HTR-8/SVneo (cell line): ENCODE data around the gene ADAMTSL3.
A peak's percentile ranks its signal among the peaks of the same experiment; 100 is the strongest.

ENCODE experiments used
- DNase-seq: peaks from one replicate; pipeline ENCODE4 v3.0.0; 2011; ENCODE audit warnings: low spot score, mixed read lengths; ENCODE audit not compliant: insufficient read length
- FAIRE-seq: peaks from 2 replicates; lab custom pipeline; 2011; peaks lifted over from hg19 to GRCh38; lab: Jason Lieb, UNC

Gene ADAMTSL3

GRCh38 chr15:83904107-83905040, 250.5 kb downstream of the ADAMTSL3 start:
- FAIRE-seq (no peak), DNase-seq (peak; percentile 17)

GRCh38 chr15:83905556-83906273, 251.8 kb downstream of the ADAMTSL3 start:
- FAIRE-seq (no peak), DNase-seq (no peak)

GRCh38 chr15:83911345-83911744, 257.4 kb downstream of the ADAMTSL3 start:
- DNase-seq (no peak), FAIRE-seq (no peak)

- FAIRE-seq (no peak), DNase-seq (no peak)
These were observed 258.4 kb downstream of the ADAMTSL3 start for GRCh38 chr15:83912343-83912742.

GRCh38 chr15:83913034-83913632, 259.2 kb downstream of the ADAMTSL3 start:
- DNase-seq (no peak), FAIRE-seq (no peak)

- no peak for DNase-seq
- FAIRE-seq, result no peak
These were observed 261.0 kb downstream of the ADAMTSL3 start for GRCh38 chr15:83914906-83915305.

GRCh38 chr15:83917432-83917831, 263.5 kb downstream of the ADAMTSL3 start:
- no peak for FAIRE-seq
- no peak for DNase-seq

- FAIRE-seq, result no peak
- DNase-seq, result no peak
These were observed 264.1 kb downstream of the ADAMTSL3 start for GRCh38 chr15:83918011-83918410.

- no peak for DNase-seq
- FAIRE-seq, result no peak
These were observed 265.5 kb downstream of the ADAMTSL3 start for GRCh38 chr15:83919319-83919830.

GRCh38 chr15:83919978-83920510, 266.1 kb downstream of the ADAMTSL3 start:
- no peak for FAIRE-seq
- no peak for DNase-seq

GRCh38 chr15:83922649-83923294, 268.8 kb downstream of the ADAMTSL3 start:
- FAIRE-seq (no peak), DNase-seq (no peak)

- no peak for DNase-seq
- FAIRE-seq, result no peak
These were observed 272.2 kb downstream of the ADAMTSL3 start for GRCh38 chr15:83926116-83926515.

GRCh38 chr15:83927704-83928391, 273.9 kb downstream of the ADAMTSL3 start:
- DNase-seq, result no peak
- FAIRE-seq, result no peak

- DNase-seq, result no peak
- FAIRE-seq, result no peak
These were observed 274.4 kb downstream of the ADAMTSL3 start for GRCh38 chr15:83928392-83928734.

GRCh38 chr15:83928878-83929418, 275.0 kb downstream of the ADAMTSL3 start:
- no peak for DNase-seq
- no peak for FAIRE-seq

- FAIRE-seq (no peak), DNase-seq (no peak)
These were observed 275.7 kb downstream of the ADAMTSL3 start for GRCh38 chr15:83929619-83930018.

GRCh38 chr15:83930392-83931212, 276.7 kb downstream of the ADAMTSL3 start:
- FAIRE-seq, result no peak
- DNase-seq, result no peak

GRCh38 chr15:83935774-83936173, 281.9 kb downstream of the ADAMTSL3 start:
- DNase-seq (no peak), FAIRE-seq (no peak)
